Cerebellar nuclear complex (tissue), 1 donor: ENCODE measurements around the gene PITPNB.
A peak's percentile ranks its signal among the peaks of the same experiment; 100 is the strongest.

Source experiments
- DNase-seq, 2 experiments: peaks; one replicate each; lab custom pipeline; 2025; lab: John Stamatoyannopoulos, UW

Gene PITPNB

GRCh38 chr22:27919222-27919941, at the start of gene PITPNB:
Gene PITPNB, minus strand, starts transcription at chr22:27919256. Its CDS starts 65 bp downstream, at chr22:27919191.
- DNase-seq, result peak; percentile 69 to 80

DNA sequence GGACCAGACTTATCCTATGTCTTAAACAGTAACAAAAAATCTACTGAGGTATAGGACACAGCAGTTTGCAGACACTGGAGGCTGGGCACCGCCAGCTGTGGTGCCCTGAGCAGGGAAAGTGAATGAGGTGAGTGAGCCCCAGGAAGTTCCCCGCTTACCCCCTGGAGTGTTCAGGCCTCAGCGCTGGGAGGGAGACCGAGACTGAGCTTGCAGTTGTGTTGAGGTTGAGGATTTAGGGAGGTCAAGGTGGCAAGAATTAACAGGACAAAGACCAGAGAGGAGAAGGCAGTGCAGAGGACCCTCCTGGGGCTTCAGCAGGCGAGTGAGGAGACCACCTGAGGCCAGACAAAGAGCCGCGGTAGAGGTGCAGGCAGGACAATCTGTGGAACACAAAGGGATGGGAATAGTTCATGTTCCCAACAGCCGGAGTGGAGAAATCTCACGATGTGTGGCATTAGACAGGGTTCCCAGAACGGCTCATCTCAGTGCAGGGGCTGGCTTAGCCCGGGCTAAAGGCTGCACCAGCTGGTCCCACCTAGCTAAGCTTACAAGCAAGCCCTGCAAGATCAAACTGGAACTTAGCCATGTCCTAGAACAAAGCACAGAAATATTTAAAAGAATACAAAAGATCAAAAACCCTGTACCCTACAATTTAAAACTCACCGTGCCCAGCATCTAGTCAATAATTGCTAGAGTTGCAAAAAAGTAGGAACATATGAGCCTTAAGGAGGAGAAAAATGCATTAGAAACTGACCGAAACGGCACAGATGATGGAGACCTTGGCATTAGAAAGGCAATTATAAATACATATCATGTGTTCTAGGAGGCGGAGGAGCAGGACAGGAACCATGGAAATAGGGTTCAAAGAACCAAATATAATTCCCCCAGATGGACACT, 47.4 kb upstream of the PITPNB start:
- no peak for DNase-seq

DNA sequence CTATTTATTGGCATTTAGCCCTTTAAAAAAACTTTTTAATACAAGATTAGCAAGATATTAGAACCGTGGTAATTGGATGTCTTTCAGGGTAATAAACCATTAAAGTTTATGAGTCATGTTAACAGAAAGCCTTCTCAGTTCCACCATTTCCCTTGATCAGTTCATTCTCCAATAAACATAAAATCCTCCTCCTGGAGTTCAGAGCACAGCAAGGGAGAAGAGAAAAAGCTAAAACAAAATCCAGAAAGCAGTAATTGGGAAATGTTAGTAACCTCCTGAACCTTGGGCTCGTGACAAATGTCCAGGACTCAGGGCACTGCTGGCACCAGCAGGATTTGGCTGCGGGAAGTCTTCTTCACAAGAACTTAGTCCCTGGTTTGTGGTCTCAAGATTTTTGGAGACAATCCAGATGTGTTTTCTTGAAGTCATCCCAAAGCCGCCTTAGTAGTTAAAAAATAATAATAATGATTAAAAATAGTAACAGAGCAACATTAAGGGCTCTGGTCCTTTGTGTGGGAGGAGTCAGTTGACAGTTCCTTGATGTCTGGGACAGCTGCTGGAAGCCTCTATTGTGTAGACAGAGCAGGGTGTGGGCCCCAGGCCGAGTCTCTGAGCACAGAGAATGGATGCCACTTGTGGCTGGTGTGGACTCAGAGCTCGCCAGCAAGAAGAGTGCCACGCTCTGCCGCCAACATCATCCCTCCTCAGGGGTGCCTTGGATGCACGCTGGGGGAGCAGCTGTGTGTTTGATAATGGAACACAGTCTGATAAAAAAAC, 43.4 kb upstream of the PITPNB start:
- DNase-seq, result no peak

- no peak for DNase-seq
Measured at GRCh38 chr22:27961680-27962079, 42.6 kb upstream of the PITPNB start.

GRCh38 chr22:27961182-27961581, 42.1 kb upstream of the PITPNB start:
- no peak for DNase-seq

DNA sequence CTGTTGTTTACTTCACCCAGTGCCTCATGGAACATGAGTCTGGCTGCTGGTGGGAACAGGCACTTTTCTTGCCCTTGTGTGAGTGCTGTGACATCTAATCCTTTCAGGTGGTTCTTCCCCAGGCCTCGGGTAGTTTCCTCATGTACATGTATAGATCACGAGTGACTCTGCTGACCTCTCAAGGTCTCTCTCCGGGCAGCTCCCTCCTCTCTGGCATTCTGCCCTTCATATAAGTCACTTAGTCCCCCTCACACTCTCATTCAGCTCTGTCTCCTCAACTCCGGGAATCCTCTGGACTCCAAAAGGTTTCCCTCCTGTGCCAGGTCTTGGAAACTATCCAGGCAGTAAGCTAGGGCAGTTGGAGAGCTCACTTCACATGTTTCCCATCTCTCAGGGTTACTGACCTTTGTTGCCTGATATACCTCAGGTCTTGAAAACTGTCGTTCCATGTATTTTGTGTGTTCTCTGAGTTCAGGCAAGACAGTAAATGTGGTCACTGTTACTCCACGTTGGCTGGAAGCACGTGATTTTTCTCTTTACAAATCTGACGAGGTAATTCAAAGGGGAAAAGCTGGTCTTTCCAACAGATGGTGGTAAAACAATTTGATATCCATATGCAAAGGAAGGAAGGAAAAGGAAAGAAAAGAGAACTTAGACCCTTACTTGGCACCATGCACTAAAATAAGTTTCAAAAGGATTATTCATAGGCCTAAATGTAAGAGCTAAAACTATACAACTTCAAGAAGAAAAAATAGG, 40.5 kb upstream of the PITPNB start:
- DNase-seq, result no peak

DNA sequence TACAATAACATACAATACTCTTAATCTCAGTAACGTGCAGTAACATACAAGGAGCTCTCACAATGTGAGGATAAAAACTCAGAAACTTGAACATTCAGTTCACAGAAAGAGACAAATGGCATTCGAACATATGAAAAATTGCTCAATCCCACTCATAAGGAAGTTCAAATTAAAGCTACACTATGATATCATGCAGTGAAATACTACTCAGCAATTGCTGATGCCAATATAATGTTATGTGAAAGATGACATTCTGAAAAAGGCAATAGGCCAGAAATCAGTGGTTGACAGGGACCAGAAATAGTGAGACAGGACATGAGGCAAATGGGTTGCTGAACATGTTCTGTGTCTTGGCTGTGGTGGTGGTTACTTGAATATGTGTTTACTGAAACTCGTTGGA, 33.7 kb upstream of the PITPNB start:
- DNase-seq, result no peak

- no peak for DNase-seq
Measured at GRCh38 chr22:27952091-27952490, 33.0 kb upstream of the PITPNB start.

DNA sequence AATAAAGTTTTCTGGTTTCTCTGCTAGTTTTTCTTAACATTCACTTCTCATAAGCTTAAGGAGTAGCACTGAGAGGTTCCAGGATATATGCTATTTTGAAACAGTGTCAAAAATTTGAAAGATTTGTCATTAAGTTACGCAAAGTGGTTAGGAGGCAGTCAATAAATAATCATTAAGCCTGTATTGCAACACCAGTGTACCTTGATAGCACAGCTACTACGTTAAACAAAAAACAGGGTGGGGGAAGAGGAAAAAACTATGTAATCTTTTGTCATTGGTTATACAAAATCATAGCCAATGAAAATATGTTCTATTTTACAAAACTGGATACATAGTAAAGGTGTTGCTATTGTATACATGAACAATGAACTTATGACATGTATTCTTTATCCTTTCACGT, 30.4 kb upstream of the PITPNB start:
- DNase-seq, result no peak

GRCh38 chr22:27948569-27948968, 29.5 kb upstream of the PITPNB start:
- DNase-seq, result no peak

- no peak for DNase-seq
Measured at GRCh38 chr22:27947448-27947847, 28.4 kb upstream of the PITPNB start.

GRCh38 chr22:27941143-27941542, 22.1 kb upstream of the PITPNB start:
- no peak for DNase-seq

GRCh38 chr22:27937453-27937852, 18.4 kb upstream of the PITPNB start:
- no peak for DNase-seq

- no peak for DNase-seq
Measured at GRCh38 chr22:27935897-27936296, 16.8 kb upstream of the PITPNB start.

GRCh38 chr22:27934069-27934468, 15.0 kb upstream of the PITPNB start:
- DNase-seq, result no peak

- no peak for DNase-seq
Measured at GRCh38 chr22:27933186-27933983, 14.3 kb upstream of the PITPNB start.

DNA sequence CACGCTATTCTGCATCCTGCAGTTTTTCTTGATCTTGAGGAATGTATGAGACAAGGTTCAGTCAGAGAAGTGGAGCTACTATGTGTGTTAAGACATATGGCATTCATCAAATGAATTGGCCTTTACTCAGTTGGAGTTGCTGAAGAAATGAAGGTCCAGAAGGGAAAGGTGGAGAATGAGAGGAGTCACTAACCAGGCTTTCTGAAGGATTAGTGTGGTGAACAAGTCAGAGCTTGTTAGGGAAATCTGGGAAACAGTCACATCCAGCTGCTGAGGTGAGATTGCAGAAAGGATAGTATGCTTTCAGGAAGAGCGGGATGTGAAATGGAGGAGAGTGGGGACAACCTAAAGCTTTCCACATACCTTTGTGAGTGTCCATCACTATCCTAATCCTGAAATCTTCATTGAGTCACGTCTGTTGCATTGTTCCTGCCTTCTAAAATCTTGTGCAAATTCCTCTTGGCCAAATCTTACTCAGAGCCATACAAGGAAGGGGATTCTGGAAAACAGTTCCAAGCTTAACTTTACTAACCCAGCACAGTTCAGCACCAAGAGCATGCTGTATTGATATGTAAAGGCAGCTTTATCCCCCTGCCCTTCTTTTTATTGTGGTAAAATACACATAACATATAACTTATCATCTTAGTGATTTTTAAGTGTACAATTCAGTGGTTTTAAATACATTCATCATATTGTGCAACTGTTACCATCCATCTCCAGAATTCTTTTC, 11.4 kb upstream of the PITPNB start:
- DNase-seq, result no peak

- DNase-seq, result no peak
Measured at GRCh38 chr22:27927608-27928007, 8.6 kb upstream of the PITPNB start.

DNA sequence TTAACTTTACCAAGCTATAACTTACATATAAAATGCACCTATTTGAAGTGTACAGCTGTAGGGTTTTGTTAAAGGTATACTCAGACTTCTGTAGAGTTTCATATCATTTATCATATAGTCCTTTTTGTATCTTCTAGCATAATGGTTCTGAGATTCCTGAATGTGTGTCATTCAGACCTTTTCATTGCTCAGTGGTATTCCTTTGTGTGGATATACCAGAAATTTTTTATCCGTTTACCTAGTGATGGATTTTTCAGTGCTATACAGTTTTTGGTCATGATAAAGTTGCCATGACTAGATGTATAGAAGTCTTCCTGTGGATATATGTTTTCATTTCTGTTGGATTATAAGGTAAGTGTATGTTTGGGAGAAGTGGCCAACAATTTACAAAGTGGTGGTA, 6.3 kb upstream of the PITPNB start:
- DNase-seq, result no peak
